Measurements from ENCODE around the gene TMCC2. TPM values are rescaled to one million over a fixed set of nuclear protein-coding genes. Genes with fewer than 3 reads are reported as not detected.

The TMCC2 gene
- total RNA-seq, 1 experiment from 2014 or later = 2.7 TPM

- no peak for DNase-seq (ENCODE audit: low read depth, low spot score)
- Histone ChIP-seq H2AFZ (ENCODE audit: low read depth, low read length, poor library complexity, severe bottlenecking) (no peak overlapping the region), H3K9me2 (ENCODE audit: insufficient read depth) (no peaks in the 10 kb centered on the region), H3K9me3 (ENCODE audit: control insufficient read depth in 1 of 2, insufficient read depth in 1 of 2, low read depth in 1 of 2, low read length in 2 of 2) (no peaks in the 10 kb centered on the region), H3K36me3 (ENCODE audit: control insufficient read depth in 1 of 2, insufficient read depth in 2 of 2, low read length in 2 of 2) (no peaks in the 10 kb centered on the region), H3K79me2 (ENCODE audit: insufficient read depth, low read length) (no peaks in the 10 kb centered on the region), H3K27me3 (ENCODE audit: insufficient read depth, low read length) (no peaks in the 10 kb centered on the region), H3K27ac (ENCODE audit: low read depth, low read length) (no peak overlapping the region), H3K4me3 (replicated peaks in 1 of 2; ENCODE audit: low read depth in 1 of 2, low read length in 2 of 2) (no peak overlapping the region), H4K20me1 (ENCODE audit: insufficient read depth) (no peaks in the 10 kb centered on the region), H3K4me1 (ENCODE audit: control insufficient read depth in 1 of 2, insufficient read depth in 2 of 2, low read length in 2 of 2) (0 out of 4 replicates have a peak, but pooled peaks cover 0 to 4% of the 10 kb centered on the region in 2 experiments), H3K9ac (ENCODE audit: low read length) (no peak overlapping the region), H3K4me2 (ENCODE audit: low read length) (no peak overlapping the region)
- TF ChIP-seq EGR1 (IDR thresholded peaks at IDR 0.05; ENCODE audit: low read depth) (no peak), TCF7L2 (IDR thresholded peaks at IDR 0.05; ENCODE audit: borderline replicate concordance, extremely low read depth, insufficient read depth, insufficient read length) (no peak), POLR2AphosphoS5 (IDR thresholded peaks at IDR 0.05; ENCODE audit: low read depth, low read length) (no peak), SP1 (IDR thresholded peaks at IDR 0.05; ENCODE audit: low read depth) (no peak), CTCF (IDR thresholded peaks at IDR 0.05 in 2 of 3, conservative IDR thresholded peaks at IDR 0.05 in 1 of 3; ENCODE audit: borderline replicate concordance in 1 of 3, insufficient read depth in 1 of 3, low read depth in 2 of 3, low read length in 2 of 3) (no peak), SIN3A (IDR thresholded peaks at IDR 0.05; ENCODE audit: low read depth) (no peak), ELF1 (IDR thresholded peaks at IDR 0.05; ENCODE audit: borderline replicate concordance, low read depth) (no peak), SRF (IDR thresholded peaks at IDR 0.05; ENCODE audit: low read depth) (no peak), CBX3 (IDR thresholded peaks at IDR 0.05; ENCODE audit: low read depth) (no peak), CEBPB (IDR thresholded peaks at IDR 0.05; ENCODE audit: low read depth) (no peak), POLR2A (IDR thresholded peaks at IDR 0.05; ENCODE audit: borderline replicate concordance, extremely low read depth, insufficient read depth, insufficient read length) (no peak), MAX (IDR thresholded peaks at IDR 0.05) (no peak)
- RAD21 ChIA-PET (ENCODE audit: low non-redundant PET in 1 of 2, low total read pairs in 2 of 2, uncharacterized antibody in 2 of 2, unreplicated experiment in 2 of 2) = no interaction called here
- CTCF ChIA-PET = interaction anchor here (1.8 kb wide), 1 partner anchor 21 kb away, joined by 12 read pairs; the partner anchor contains the start of gene TMCC2
- POLR2A ChIA-PET = no interaction called here
- intact Hi-C loops (cut with micrococcal nuclease) = no loop called here
- BruUV-seq (replicated peaks) = no TSS peak
- ATAC-seq = no peak
These were observed 21.9 kb downstream of the TMCC2 start for GRCh38 chr1:205249651-205250050.
